ENCODE measurements around the gene CREBRF.

DNA sequence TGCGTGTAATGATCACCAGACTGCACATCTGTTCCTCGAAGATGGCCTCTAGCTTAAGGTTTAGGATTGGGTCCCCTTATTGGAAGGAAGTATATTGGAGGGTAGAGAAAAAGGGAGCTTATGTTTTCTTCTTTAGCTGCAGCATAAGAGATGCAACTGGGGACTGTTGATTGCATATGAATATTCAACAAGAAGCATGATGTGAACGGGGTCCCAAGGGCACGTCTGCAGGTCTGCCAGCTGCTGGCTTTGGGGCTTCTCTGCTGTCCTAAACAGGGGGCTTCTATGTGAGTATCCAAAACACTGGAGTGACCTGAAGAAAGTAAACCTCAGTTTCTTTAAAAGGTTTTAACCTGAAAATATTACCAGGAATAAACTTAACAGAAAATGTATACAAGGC, 84.6 kb downstream of the CREBRF start:
- TF ChIP-seq, protein P1, sequence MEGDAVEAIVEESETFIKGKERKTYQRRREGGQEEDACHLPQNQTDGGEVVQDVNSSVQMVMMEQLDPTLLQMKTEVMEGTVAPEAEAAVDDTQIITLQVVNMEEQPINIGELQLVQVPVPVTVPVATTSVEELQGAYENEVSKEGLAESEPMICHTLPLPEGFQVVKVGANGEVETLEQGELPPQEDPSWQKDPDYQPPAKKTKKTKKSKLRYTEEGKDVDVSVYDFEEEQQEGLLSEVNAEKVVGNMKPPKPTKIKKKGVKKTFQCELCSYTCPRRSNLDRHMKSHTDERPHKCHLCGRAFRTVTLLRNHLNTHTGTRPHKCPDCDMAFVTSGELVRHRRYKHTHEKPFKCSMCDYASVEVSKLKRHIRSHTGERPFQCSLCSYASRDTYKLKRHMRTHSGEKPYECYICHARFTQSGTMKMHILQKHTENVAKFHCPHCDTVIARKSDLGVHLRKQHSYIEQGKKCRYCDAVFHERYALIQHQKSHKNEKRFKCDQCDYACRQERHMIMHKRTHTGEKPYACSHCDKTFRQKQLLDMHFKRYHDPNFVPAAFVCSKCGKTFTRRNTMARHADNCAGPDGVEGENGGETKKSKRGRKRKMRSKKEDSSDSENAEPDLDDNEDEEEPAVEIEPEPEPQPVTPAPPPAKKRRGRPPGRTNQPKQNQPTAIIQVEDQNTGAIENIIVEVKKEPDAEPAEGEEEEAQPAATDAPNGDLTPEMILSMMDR (IDR thresholded peaks at IDR 0.05; ENCODE audit: insufficient read depth, low read length, poor library complexity, severe bottlenecking): no peak
- TF ChIP-seq EZH2phosphoT487 (conservative IDR thresholded peaks at IDR 0.05; ENCODE audit: low read length): no peak

Measured in SU-DHL-6 (cell line).